ENCODE data around the gene PROP1.
A peak's percentile ranks its signal among the peaks of the same experiment; 100 is the strongest.
"Not testable (repeated sequence)": the region's sequence is repeated elsewhere in the genome, so short reads cannot be mapped to it uniquely, and the experiment has no call there.

Gene PROP1

GRCh38 chr5:177981296-177982071, 14.6 kb downstream of the PROP1 start:
- in situ Hi-C loops (cut with MboI; ENCODE audit: low sequenced_read_pairs, unreplicated experiment) = no loop called here
- no peak for TF ChIP-seq CTCF (IDR thresholded peaks at IDR 0.05; ENCODE audit: borderline replicate concordance, control extremely low read depth, extremely low read depth, insufficient read depth, missing control alignments)
- peak; percentile 17 for DNase-seq (ENCODE audit: low spot score)

- no peak for TF ChIP-seq CTCF (IDR thresholded peaks at IDR 0.05; ENCODE audit: borderline replicate concordance, control extremely low read depth, extremely low read depth, insufficient read depth, missing control alignments)
- DNase-seq (ENCODE audit: low spot score) = peak; percentile 27
- in situ Hi-C loops (cut with MboI; ENCODE audit: low sequenced_read_pairs, unreplicated experiment) = no loop called here
Measured at GRCh38 chr5:177980743-177981151, 15.3 kb downstream of the PROP1 start.

GRCh38 chr5:177977600-177977999, 18.4 kb downstream of the PROP1 start:
- in situ Hi-C loops (cut with MboI; ENCODE audit: low sequenced_read_pairs, unreplicated experiment); DNase-seq (ENCODE audit: low spot score): not testable (repeated sequence)

GRCh38 chr5:177973066-177973635, 22.9 kb downstream of the PROP1 start:
- in situ Hi-C loops (cut with MboI; ENCODE audit: low sequenced_read_pairs, unreplicated experiment) = no loop called here
- TF ChIP-seq CTCF (IDR thresholded peaks at IDR 0.05; ENCODE audit: borderline replicate concordance, control extremely low read depth, extremely low read depth, insufficient read depth, missing control alignments) = no peak
- DNase-seq (ENCODE audit: low spot score) = no peak

GRCh38 chr5:177972613-177973012, 23.4 kb downstream of the PROP1 start:
- DNase-seq (ENCODE audit: low spot score) = no peak
- no peak for TF ChIP-seq CTCF (IDR thresholded peaks at IDR 0.05; ENCODE audit: borderline replicate concordance, control extremely low read depth, extremely low read depth, insufficient read depth, missing control alignments)
- in situ Hi-C loops (cut with MboI; ENCODE audit: low sequenced_read_pairs, unreplicated experiment) = no loop called here

GRCh38 chr5:177972014-177972413, 24.0 kb downstream of the PROP1 start:
- DNase-seq (ENCODE audit: low spot score); in situ Hi-C loops (cut with MboI; ENCODE audit: low sequenced_read_pairs, unreplicated experiment): not testable (repeated sequence)

GRCh38 chr5:177968661-177969211, 27.3 kb downstream of the PROP1 start:
- no peak for TF ChIP-seq CTCF (IDR thresholded peaks at IDR 0.05; ENCODE audit: borderline replicate concordance, control extremely low read depth, extremely low read depth, insufficient read depth, missing control alignments)
- in situ Hi-C loops (cut with MboI; ENCODE audit: low sequenced_read_pairs, unreplicated experiment) = no loop called here
- no peak for DNase-seq (ENCODE audit: low spot score)

All from GM13976 (cell line).